H9 (cell line): Measurements from ENCODE around the gene TTC9C. TPM values are rescaled to one million over a fixed set of nuclear protein-coding genes. Genes with fewer than 3 reads are reported as not detected.

Experiments used
- DNase-seq: peaks from one replicate; pipeline ENCODE4 v3.0.0-alpha.2; 2017
- H2AFZ ChIP-seq: one replicate; pipeline ENCODE4 v1.6.1; 2013; ENCODE audit warnings: mild to moderate bottlenecking, low read length, control low read depth, moderate library complexity
- H2AK5ac ChIP-seq: 2 replicates; pipeline ENCODE4 v1.6.1; 2013; ENCODE audit warnings: low read length, control low read depth, mixed read lengths; ENCODE audit not compliant: insufficient read length
- H2BK120ac ChIP-seq: one replicate; pipeline ENCODE4 v1.6.1; 2013; ENCODE audit warnings: low read depth, mild to moderate bottlenecking, low read length, control low read depth, inconsistent platforms; ENCODE audit not compliant: poor library complexity, severe bottlenecking
- H2BK12ac ChIP-seq: 2 replicates; pipeline ENCODE4 v1.6.1; 2013; ENCODE audit warnings: low read length, control low read depth, mixed read lengths, low read depth; ENCODE audit not compliant: insufficient read length
- H2BK15ac ChIP-seq: 2 replicates; pipeline ENCODE4 v1.6.1; 2013; ENCODE audit warnings: low read depth, low read length, control low read depth
- H2BK20ac ChIP-seq: one replicate; pipeline ENCODE4 v1.6.1; 2013; ENCODE audit warnings: low read depth, mild to moderate bottlenecking, low read length, control low read depth, inconsistent platforms; ENCODE audit not compliant: poor library complexity, severe bottlenecking
- H2BK5ac ChIP-seq: 2 replicates; pipeline ENCODE4 v1.6.1; 2013; ENCODE audit warnings: low read length, control low read depth, mixed read lengths; ENCODE audit not compliant: insufficient read length
- H3K14ac ChIP-seq: 2 replicates; pipeline ENCODE4 v1.6.1; 2013; ENCODE audit warnings: low read length, control low read depth; ENCODE audit not compliant: insufficient read depth
- H3K18ac ChIP-seq: 2 replicates; pipeline ENCODE4 v1.6.1; 2013; ENCODE audit warnings: low read depth, mild to moderate bottlenecking, mixed read lengths, low read length, control low read depth; ENCODE audit not compliant: insufficient read length
- H3K23ac ChIP-seq: 2 replicates; pipeline ENCODE4 v1.6.1; 2013; ENCODE audit warnings: low read length, control low read depth, mixed read lengths, low read depth; ENCODE audit not compliant: insufficient read length
- H3K23me2 ChIP-seq: 2 replicates; pipeline ENCODE4 v1.6.1; 2013; ENCODE audit warnings: low read depth, mild to moderate bottlenecking, mixed read lengths, low read length, control low read depth; ENCODE audit not compliant: insufficient read length, poor library complexity, severe bottlenecking
- H3K27ac ChIP-seq: 2 replicates; pipeline ENCODE4 v1.5.1; 2013; ENCODE audit warnings: low read length, control low read depth, mixed read lengths, low read depth; ENCODE audit not compliant: insufficient read length
- H3K27me3 ChIP-seq: 2 replicates; pipeline ENCODE4 v1.6.1; 2013; ENCODE audit warnings: low read length, control low read depth, inconsistent platforms; ENCODE audit not compliant: insufficient read depth
- H3K4ac ChIP-seq: 2 replicates; pipeline ENCODE4 v1.6.1; 2013; ENCODE audit warnings: low read depth, mild to moderate bottlenecking, control low read depth, inconsistent platforms, low read length, moderate library complexity
- H3K4me1 ChIP-seq: 2 replicates; pipeline ENCODE4 v1.6.1; 2013; ENCODE audit warnings: low read length, control low read depth, inconsistent platforms; ENCODE audit not compliant: insufficient read depth
- H3K4me2 ChIP-seq: 2 replicates; pipeline ENCODE4 v1.6.1; 2013; ENCODE audit warnings: low read length, control low read depth, mixed read lengths; ENCODE audit not compliant: insufficient read length, insufficient read depth
- H3K56ac ChIP-seq: 2 replicates; pipeline ENCODE4 v1.6.1; 2013; ENCODE audit warnings: low read depth, mild to moderate bottlenecking, mixed read lengths, low read length, control low read depth; ENCODE audit not compliant: insufficient read length
- H3K79me1 ChIP-seq: 2 replicates; pipeline ENCODE4 v1.6.1; 2013; ENCODE audit warnings: low read depth, mild to moderate bottlenecking, moderate library complexity, low read length, control low read depth, inconsistent platforms; ENCODE audit not compliant: insufficient read depth, poor library complexity, severe bottlenecking
- H3K79me2 ChIP-seq: 2 replicates; pipeline ENCODE4 v1.6.1; 2013; ENCODE audit warnings: low read length, control low read depth, inconsistent platforms; ENCODE audit not compliant: insufficient read depth
- H3K9ac ChIP-seq: 2 replicates; pipeline ENCODE4 v1.6.1; 2013; ENCODE audit warnings: low read length, control low read depth, mixed read lengths; ENCODE audit not compliant: insufficient read length; ENCODE audit errors: extremely low read depth
- H3K9me3 ChIP-seq: one replicate; pipeline ENCODE4 v1.6.1; 2013; ENCODE audit warnings: low read depth, low read length, inconsistent platforms; ENCODE audit not compliant: control insufficient read depth
- H3T11ph ChIP-seq: one replicate; pipeline ENCODE4 v1.6.1; 2013; ENCODE audit warnings: mild to moderate bottlenecking, low read length, control low read depth, inconsistent platforms
- H4K20me1 ChIP-seq: one replicate; pipeline ENCODE4 v1.6.1; 2013; ENCODE audit not compliant: control insufficient read depth, insufficient read length, insufficient read depth
- H4K5ac ChIP-seq: 2 replicates; pipeline ENCODE4 v1.6.1; 2013; ENCODE audit warnings: low read depth, mild to moderate bottlenecking, mixed read lengths, low read length, control low read depth; ENCODE audit not compliant: insufficient read length
- H4K8ac ChIP-seq: replicated peaks from 2 replicates; pipeline ENCODE4 v1.6.1; 2013; ENCODE audit warnings: low read length, control low read depth, mixed read lengths, low read depth; ENCODE audit not compliant: insufficient read length
- H4K91ac ChIP-seq: 2 replicates; pipeline ENCODE4 v1.6.1; 2013; ENCODE audit warnings: low read depth, mild to moderate bottlenecking, moderate library complexity, mixed read lengths, low read length, control low read depth; ENCODE audit not compliant: insufficient read length
- H3K27ac Mint-ChIP-seq, 3 experiments: 2 replicates in 2 of 3; 3 replicates in 1 of 3; pipeline ENCODE4 v1.8.0; 2020 to 2021; ENCODE audit warnings: mixed read lengths in 3 of 3, mild to moderate bottlenecking in 1 of 3, moderate library complexity in 1 of 3
- H3K27me3 Mint-ChIP-seq: 2 replicates; pipeline ENCODE4 v1.8.0; 2021; ENCODE audit warnings: low read depth, mild to moderate bottlenecking, moderate library complexity, mixed read lengths
- H3K36me3 Mint-ChIP-seq, 3 experiments: 2 replicates in 2 of 3; 3 replicates in 1 of 3; pipeline ENCODE4 v1.8.0; 2020 to 2021; ENCODE audit warnings: low read depth in 3 of 3, mixed read lengths in 3 of 3; ENCODE audit not compliant: insufficient read depth in 1 of 3
- H3K4me1 Mint-ChIP-seq, 2 experiments: 2 replicates each; pipeline ENCODE4 v1.8.0; 2020; ENCODE audit warnings: mixed read lengths in 2 of 2
- H3K4me3 Mint-ChIP-seq, 2 experiments: 2 replicates in 1 of 2; 3 replicates in 1 of 2; pipeline ENCODE4 v1.8.0; 2020 to 2021; ENCODE audit warnings: mild to moderate bottlenecking in 2 of 2, mixed read lengths in 2 of 2, moderate library complexity in 1 of 2
- H3K9me3 Mint-ChIP-seq, 2 experiments: 2 replicates in 1 of 2; 3 replicates in 1 of 2; pipeline ENCODE4 v1.8.0; 2020; ENCODE audit warnings: mild to moderate bottlenecking in 2 of 2, mixed read lengths in 2 of 2, moderate library complexity in 1 of 2
- CTCF ChIP-seq: fragments of 200-600 bp; sonication (generic); conservative IDR thresholded peaks from 3 replicates; pipeline ENCODE4 v1.8.0; 2021; ENCODE audit warnings: antibody characterized with exemption, mild to moderate bottlenecking
- WGBS: extraction: QIAGEN DNeasy Blood & Tissue Kit; methylation state at CpG from one replicate; pipeline ENCODE4 v1.1.7; 2013; ENCODE audit warnings: missing lambda C conversion rate, low lambda C conversion rate, mixed read lengths; ENCODE audit not compliant: insufficient read length; ENCODE audit errors: extremely low coverage; 5-methylcytosine and 5-hydroxymethylcytosine counted together
- total RNA-seq: library from RNA; stranded (reverse); gene quantifications from 2 replicates; pipeline ENCODE4 v1.2.1, GENCODE V29; 2021

The TTC9C gene
- total RNA-seq, 1 experiment from 2014 or later, result 33.4 TPM

GRCh38 chr11:62778441-62778840 lies 50.2 kb downstream of the TTC9C start:
- Mint-ChIP-seq H3K9me3 (no peaks in the 10 kb centered on the region), H3K4me3 (no peak overlapping the region; a peak in 1 of 5 replicates), H3K36me3 (peaks cover 44 to 81% (median 68%) of the 10 kb centered on the region in 3 experiments), H3K27ac (peak overlapping the region in 2 of 3 experiments; percentile 59 to 63; a peak in 2 of 7 replicates), H3K4me1 (no peaks in the 10 kb centered on the region), H3K27me3 (no peaks in the 10 kb centered on the region)
- Histone ChIP-seq H3K14ac (no peak overlapping the region), H4K8ac (no peak overlapping the region), H3K4me2 (no peak overlapping the region), H3K27ac (no peak overlapping the region), H3K9ac (no peak overlapping the region), H3T11ph (no peak overlapping the region), H2BK120ac (no peak overlapping the region), H2AFZ (no peak overlapping the region), H3K4ac (no peak overlapping the region), H3K23ac (no peak overlapping the region), H3K56ac (no peak overlapping the region), H2BK12ac (no peak overlapping the region), H3K18ac (no peak overlapping the region), H3K9me3 (no peaks in the 10 kb centered on the region), H3K79me2 (peaks cover 3% of the 10 kb centered on the region; the same call in 1 of the 2 replicates), H2AK5ac (no peak overlapping the region), H3K23me2 (peaks cover 3% of the 10 kb centered on the region), H3K79me1 (no peaks in the 10 kb centered on the region), H4K91ac (no peak overlapping the region), H2BK20ac (no peak overlapping the region), H3K27me3 (no peaks in the 10 kb centered on the region), H3K4me1 (no peaks in the 10 kb centered on the region), H4K20me1 (no peaks in the 10 kb centered on the region), H4K5ac (no peak overlapping the region), H2BK5ac (no peak overlapping the region), H2BK15ac (no peak overlapping the region)
- TF ChIP-seq CTCF, result no peak
- no peak for DNase-seq
- no CpG with 5 or more reads among the region's 3 CpGs for WGBS
